ENCODE results near the gene CMIP.
A peak's percentile ranks its signal among the peaks of the same experiment; 100 is the strongest.

CMIP gene

GRCh38 chr16:81472391-81472790 is 27.8 kb downstream of the CMIP start:
- TF ChIP-seq, protein P1, sequence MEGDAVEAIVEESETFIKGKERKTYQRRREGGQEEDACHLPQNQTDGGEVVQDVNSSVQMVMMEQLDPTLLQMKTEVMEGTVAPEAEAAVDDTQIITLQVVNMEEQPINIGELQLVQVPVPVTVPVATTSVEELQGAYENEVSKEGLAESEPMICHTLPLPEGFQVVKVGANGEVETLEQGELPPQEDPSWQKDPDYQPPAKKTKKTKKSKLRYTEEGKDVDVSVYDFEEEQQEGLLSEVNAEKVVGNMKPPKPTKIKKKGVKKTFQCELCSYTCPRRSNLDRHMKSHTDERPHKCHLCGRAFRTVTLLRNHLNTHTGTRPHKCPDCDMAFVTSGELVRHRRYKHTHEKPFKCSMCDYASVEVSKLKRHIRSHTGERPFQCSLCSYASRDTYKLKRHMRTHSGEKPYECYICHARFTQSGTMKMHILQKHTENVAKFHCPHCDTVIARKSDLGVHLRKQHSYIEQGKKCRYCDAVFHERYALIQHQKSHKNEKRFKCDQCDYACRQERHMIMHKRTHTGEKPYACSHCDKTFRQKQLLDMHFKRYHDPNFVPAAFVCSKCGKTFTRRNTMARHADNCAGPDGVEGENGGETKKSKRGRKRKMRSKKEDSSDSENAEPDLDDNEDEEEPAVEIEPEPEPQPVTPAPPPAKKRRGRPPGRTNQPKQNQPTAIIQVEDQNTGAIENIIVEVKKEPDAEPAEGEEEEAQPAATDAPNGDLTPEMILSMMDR (IDR thresholded peaks at IDR 0.05; ENCODE audit: low read length, missing control alignments): no peak
- no peak for DNase-seq (ENCODE audit: low read depth)
- no peak overlapping the region for H3K4me3 ChIP-seq (replicated peaks; ENCODE audit: low read depth, low read length)

GRCh38 chr16:81473066-81473488 is 28.5 kb downstream of the CMIP start:
- no peak for DNase-seq (ENCODE audit: low read depth)
- TF ChIP-seq, protein P1 (IDR thresholded peaks at IDR 0.05; ENCODE audit: low read length, missing control alignments): no peak
- no peak overlapping the region for H3K4me3 ChIP-seq (replicated peaks; ENCODE audit: low read depth, low read length)

- DNase-seq (ENCODE audit: low read depth): peak; percentile 62
- H3K4me3 ChIP-seq (replicated peaks; ENCODE audit: low read depth, low read length): no peak overlapping the region
- TF ChIP-seq, protein P1 (IDR thresholded peaks at IDR 0.05; ENCODE audit: low read length, missing control alignments): no peak
These were observed 28.9 kb downstream of the CMIP start for GRCh38 chr16:81473558-81473957.

- TF ChIP-seq, protein P1 (IDR thresholded peaks at IDR 0.05; ENCODE audit: low read length, missing control alignments): no peak
- DNase-seq (ENCODE audit: low read depth): no peak
- no peak overlapping the region for H3K4me3 ChIP-seq (replicated peaks; ENCODE audit: low read depth, low read length)
These were observed 29.7 kb downstream of the CMIP start for GRCh38 chr16:81473969-81474959.

- TF ChIP-seq, protein P1 (IDR thresholded peaks at IDR 0.05; ENCODE audit: low read length, missing control alignments): no peak
- no peak overlapping the region for H3K4me3 ChIP-seq (replicated peaks; ENCODE audit: low read depth, low read length)
- no peak for DNase-seq (ENCODE audit: low read depth)
These were observed 33.4 kb downstream of the CMIP start for GRCh38 chr16:81477697-81478693.

- H3K4me3 ChIP-seq (replicated peaks; ENCODE audit: low read depth, low read length): no peak overlapping the region
- TF ChIP-seq, protein P1 (IDR thresholded peaks at IDR 0.05; ENCODE audit: low read length, missing control alignments): no peak
- DNase-seq (ENCODE audit: low read depth): no peak
These were observed 34.4 kb downstream of the CMIP start for GRCh38 chr16:81478876-81479511.
